ENCODE results near the gene TTC29.

DNA sequence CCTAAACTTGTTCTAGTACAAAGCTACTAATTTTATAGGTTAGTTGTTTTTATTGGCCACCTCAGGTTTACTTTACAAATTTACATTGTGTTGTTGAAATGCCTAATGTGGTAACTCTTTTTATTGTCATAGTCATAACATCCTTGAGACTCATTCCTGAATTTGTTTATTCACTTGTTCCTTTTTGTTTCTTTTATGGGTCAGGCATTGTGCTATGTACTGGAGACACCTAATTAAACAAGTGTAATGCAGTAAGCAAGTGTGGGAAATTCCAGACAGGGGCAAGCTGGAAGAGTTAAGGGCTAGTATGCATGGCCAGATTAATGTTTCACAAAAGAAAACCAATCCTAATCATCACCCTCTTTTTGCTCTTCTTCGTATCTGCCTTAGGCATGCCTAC is 30.5 kb upstream of the TTC29 start:
- TF ChIP-seq, protein P1, sequence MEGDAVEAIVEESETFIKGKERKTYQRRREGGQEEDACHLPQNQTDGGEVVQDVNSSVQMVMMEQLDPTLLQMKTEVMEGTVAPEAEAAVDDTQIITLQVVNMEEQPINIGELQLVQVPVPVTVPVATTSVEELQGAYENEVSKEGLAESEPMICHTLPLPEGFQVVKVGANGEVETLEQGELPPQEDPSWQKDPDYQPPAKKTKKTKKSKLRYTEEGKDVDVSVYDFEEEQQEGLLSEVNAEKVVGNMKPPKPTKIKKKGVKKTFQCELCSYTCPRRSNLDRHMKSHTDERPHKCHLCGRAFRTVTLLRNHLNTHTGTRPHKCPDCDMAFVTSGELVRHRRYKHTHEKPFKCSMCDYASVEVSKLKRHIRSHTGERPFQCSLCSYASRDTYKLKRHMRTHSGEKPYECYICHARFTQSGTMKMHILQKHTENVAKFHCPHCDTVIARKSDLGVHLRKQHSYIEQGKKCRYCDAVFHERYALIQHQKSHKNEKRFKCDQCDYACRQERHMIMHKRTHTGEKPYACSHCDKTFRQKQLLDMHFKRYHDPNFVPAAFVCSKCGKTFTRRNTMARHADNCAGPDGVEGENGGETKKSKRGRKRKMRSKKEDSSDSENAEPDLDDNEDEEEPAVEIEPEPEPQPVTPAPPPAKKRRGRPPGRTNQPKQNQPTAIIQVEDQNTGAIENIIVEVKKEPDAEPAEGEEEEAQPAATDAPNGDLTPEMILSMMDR (optimal IDR thresholded peaks at IDR 0.05 in 1 of 3, IDR thresholded peaks at IDR 0.05 in 1 of 3, conservative IDR thresholded peaks at IDR 0.05 in 1 of 3; ENCODE audit: extremely low read depth in 1 of 3, insufficient read depth in 2 of 3, low read length in 3 of 3), result no peak
- no peak for TF ChIP-seq EZH2 (IDR thresholded peaks at IDR 0.05; ENCODE audit: low read length)
